KMS-11 (cell line): ENCODE results near the gene S100A7.

Experiments used
- H2AFZ ChIP-seq: fragments of 200-600 bp; sonication (generic); 2 replicates; pipeline ENCODE4 v1.6.1; 2016; ENCODE audit warnings: antibody characterized with exemption, mixed run types, low read depth
- H3K27ac ChIP-seq: fragments of 200-600 bp; sonication (generic); 2 replicates; pipeline ENCODE4 v1.6.1; 2016; ENCODE audit warnings: mild to moderate bottlenecking, mixed run types
- H3K27me3 ChIP-seq: fragments of 200-600 bp; sonication (generic); 2 replicates; pipeline ENCODE4 v1.6.1; 2017; ENCODE audit warnings: mild to moderate bottlenecking, low read depth, mixed run types, moderate library complexity; ENCODE audit not compliant: insufficient read depth
- H3K36me3 ChIP-seq: fragments of 200-600 bp; sonication (generic); 2 replicates; pipeline ENCODE4 v1.6.1; 2017; ENCODE audit warnings: mild to moderate bottlenecking, mixed run types; ENCODE audit not compliant: insufficient read depth
- H3K4me1 ChIP-seq: fragments of 200-600 bp; sonication (generic); 2 replicates; pipeline ENCODE4 v1.6.1; 2016; ENCODE audit warnings: mild to moderate bottlenecking, low read depth, mixed run types; ENCODE audit not compliant: poor library complexity, severe bottlenecking
- H3K4me2 ChIP-seq: fragments of 200-600 bp; sonication (generic); 2 replicates; pipeline ENCODE4 v1.7.0; 2016; ENCODE audit warnings: mild to moderate bottlenecking, mixed run types
- H3K4me3 ChIP-seq: fragments of 200-600 bp; sonication (generic); IDR thresholded peaks from 2 replicates; pipeline ENCODE4 v1.6.1; 2017; ENCODE audit warnings: low read depth, low read length, mixed read lengths; ENCODE audit not compliant: insufficient read depth
- H3K79me2 ChIP-seq: fragments of 200-600 bp; sonication (generic); 2 replicates; pipeline ENCODE4 v1.6.1; 2016; ENCODE audit warnings: low read depth, mixed run types; ENCODE audit not compliant: insufficient read depth
- H3K9ac ChIP-seq: fragments of 200-600 bp; sonication (generic); 2 replicates; pipeline ENCODE4 v1.6.1; 2016; ENCODE audit warnings: mild to moderate bottlenecking, mixed run types
- H4K20me1 ChIP-seq: fragments of 200-600 bp; sonication (generic); 2 replicates; pipeline ENCODE4 v1.6.1; 2016; ENCODE audit warnings: mild to moderate bottlenecking, mixed run types; ENCODE audit not compliant: insufficient read depth
- TF ChIP-seq, protein P1 (sequence below): fragments of 200-600 bp; sonication (generic); conservative IDR thresholded peaks from 2 replicates; pipeline ENCODE4 v1.6.1; 2017; ENCODE audit warnings: low read depth, mild to moderate bottlenecking, antibody characterized with exemption, low read length, moderate library complexity, mixed read lengths

S100A7 gene

GRCh38 chr1:153447498-153448170, 12.8 kb downstream of the S100A7 start:
- no peaks in the 10 kb centered on the region for H3K36me3 ChIP-seq
- no peak overlapping the region for H3K4me2 ChIP-seq
- H2AFZ ChIP-seq = no peak overlapping the region
- no peak overlapping the region for H3K27ac ChIP-seq
- H3K27me3 ChIP-seq = no peaks in the 10 kb centered on the region
- no peaks in the 10 kb centered on the region for H4K20me1 ChIP-seq
- H3K4me3 ChIP-seq = no peak overlapping the region
- H3K79me2 ChIP-seq = no peaks in the 10 kb centered on the region
- no peak overlapping the region for H3K9ac ChIP-seq
- TF ChIP-seq, protein P1, sequence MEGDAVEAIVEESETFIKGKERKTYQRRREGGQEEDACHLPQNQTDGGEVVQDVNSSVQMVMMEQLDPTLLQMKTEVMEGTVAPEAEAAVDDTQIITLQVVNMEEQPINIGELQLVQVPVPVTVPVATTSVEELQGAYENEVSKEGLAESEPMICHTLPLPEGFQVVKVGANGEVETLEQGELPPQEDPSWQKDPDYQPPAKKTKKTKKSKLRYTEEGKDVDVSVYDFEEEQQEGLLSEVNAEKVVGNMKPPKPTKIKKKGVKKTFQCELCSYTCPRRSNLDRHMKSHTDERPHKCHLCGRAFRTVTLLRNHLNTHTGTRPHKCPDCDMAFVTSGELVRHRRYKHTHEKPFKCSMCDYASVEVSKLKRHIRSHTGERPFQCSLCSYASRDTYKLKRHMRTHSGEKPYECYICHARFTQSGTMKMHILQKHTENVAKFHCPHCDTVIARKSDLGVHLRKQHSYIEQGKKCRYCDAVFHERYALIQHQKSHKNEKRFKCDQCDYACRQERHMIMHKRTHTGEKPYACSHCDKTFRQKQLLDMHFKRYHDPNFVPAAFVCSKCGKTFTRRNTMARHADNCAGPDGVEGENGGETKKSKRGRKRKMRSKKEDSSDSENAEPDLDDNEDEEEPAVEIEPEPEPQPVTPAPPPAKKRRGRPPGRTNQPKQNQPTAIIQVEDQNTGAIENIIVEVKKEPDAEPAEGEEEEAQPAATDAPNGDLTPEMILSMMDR = no peak
- no peaks in the 10 kb centered on the region for H3K4me1 ChIP-seq

GRCh38 chr1:153444078-153444477, 16.4 kb downstream of the S100A7 start:
- no peaks in the 10 kb centered on the region for H3K79me2 ChIP-seq
- no peak overlapping the region for H3K4me2 ChIP-seq
- no peak overlapping the region for H3K4me3 ChIP-seq
- H3K4me1 ChIP-seq = no peaks in the 10 kb centered on the region
- no peaks in the 10 kb centered on the region for H3K27me3 ChIP-seq
- no peaks in the 10 kb centered on the region for H4K20me1 ChIP-seq
- no peaks in the 10 kb centered on the region for H3K36me3 ChIP-seq
- no peak overlapping the region for H3K27ac ChIP-seq
- H2AFZ ChIP-seq = no peak overlapping the region
- TF ChIP-seq, protein P1 = no peak
- no peak overlapping the region for H3K9ac ChIP-seq

DNA sequence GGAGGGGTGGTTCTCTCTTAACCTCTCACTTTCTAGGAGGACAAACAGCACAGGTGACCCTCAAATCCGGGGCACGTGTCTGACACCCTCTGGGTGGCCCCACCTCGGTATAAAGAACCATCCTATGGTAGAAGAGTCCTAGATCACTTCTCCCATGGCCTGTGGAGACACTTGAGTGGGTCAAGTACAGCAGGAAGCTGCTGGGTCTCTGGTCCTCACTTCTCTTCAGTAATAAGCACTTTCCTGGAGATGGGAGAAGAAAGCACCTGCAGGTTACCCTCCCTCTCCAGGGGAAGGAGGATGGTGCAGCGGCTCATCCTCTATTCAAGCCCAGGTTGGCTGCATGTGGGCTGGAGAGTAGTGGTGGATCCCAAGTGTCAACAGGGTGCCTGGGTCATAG, 17.0 kb downstream of the S100A7 start:
- Histone ChIP-seq H3K36me3 (no peaks in the 10 kb centered on the region), H3K27ac (no peak overlapping the region), H3K27me3 (no peaks in the 10 kb centered on the region), H4K20me1 (no peaks in the 10 kb centered on the region), H3K79me2 (no peaks in the 10 kb centered on the region), H2AFZ (no peak overlapping the region), H3K4me3 (no peak overlapping the region), H3K9ac (no peak overlapping the region), H3K4me1 (no peaks in the 10 kb centered on the region), H3K4me2 (no peak overlapping the region)
- TF ChIP-seq, protein P1 = no peak

DNA sequence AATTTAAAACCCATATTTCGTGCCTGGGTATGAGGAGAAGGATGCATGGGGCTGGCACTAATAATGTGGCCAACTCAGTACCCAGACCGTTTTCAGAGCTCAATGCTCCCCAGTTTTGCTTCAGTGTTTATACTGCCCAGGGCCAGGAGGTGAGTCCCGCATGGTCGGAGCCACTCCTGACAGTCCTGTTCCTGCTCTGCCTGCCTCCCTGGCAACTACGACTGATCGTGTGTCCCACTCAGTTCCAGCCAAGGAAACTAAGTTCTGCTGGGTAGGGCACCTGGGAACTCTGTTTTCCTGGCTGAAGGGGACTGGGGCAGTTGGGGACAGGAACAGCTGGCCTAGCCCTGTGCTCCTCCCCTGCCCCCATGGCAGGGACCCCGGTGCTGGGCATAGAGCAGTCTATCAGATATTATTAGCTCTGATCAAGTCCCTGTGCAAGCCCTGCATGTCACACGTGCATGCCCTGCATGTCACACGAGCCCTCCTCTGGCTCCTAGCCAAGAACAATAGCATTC, 19.2 kb downstream of the S100A7 start:
- Histone ChIP-seq H2AFZ (no peak overlapping the region), H3K27me3 (no peaks in the 10 kb centered on the region), H3K9ac (no peak overlapping the region), H3K27ac (no peak overlapping the region), H3K4me3 (no peak overlapping the region), H3K36me3 (no peaks in the 10 kb centered on the region), H3K79me2 (no peaks in the 10 kb centered on the region), H3K4me1 (no peaks in the 10 kb centered on the region), H4K20me1 (no peaks in the 10 kb centered on the region), H3K4me2 (no peak overlapping the region)
- TF ChIP-seq, protein P1 = no peak
